GM12878 (cell line): ENCODE measurements around the gene RBM48. TPM values are rescaled to one million over a fixed set of nuclear protein-coding genes. Genes with fewer than 3 reads are reported as not detected.

Experiments used
- ATAC-seq: fragments of 200-7000 bp; cut with Tn5 transposase; 3 replicates; pipeline ENCODE4 v1.9.1; 2020; ENCODE audit warnings: mild to moderate bottlenecking, moderate library complexity
- BruUV-seq: library from RNA; stranded (reverse); fragments of 400-500 nt; replicated peaks from 2 replicates; lab custom pipeline; 2021; lab: Mats Ljungman, UMichigan
- CTCF ChIA-PET: fragments of 300-600 bp; sonication (Branson Sonifier 250); formaldehyde crosslinking; extraction: SDS; loops from one replicate; lab custom pipeline; 2021; ENCODE audit warnings: inconsistent platforms; lab: Yijun Ruan, JAX
- POLR2A ChIA-PET: fragments of 350-600 bp; formaldehyde crosslinking; extraction: SDS; loops from one replicate; lab custom pipeline; 2021; ENCODE audit warnings: inconsistent platforms; lab: Charles Lee
- RAD21 ChIA-PET: fragments of 300-600 bp; sonication (Branson Sonifier 250); formaldehyde crosslinking; loops from one replicate; lab custom pipeline; 2023; ENCODE audit warnings: antibody characterized with exemption; ENCODE audit not compliant: unreplicated experiment; lab: Charles Lee
- SMC1A ChIA-PET: fragments of 300-600 bp; sonication (Branson Sonifier 250); formaldehyde crosslinking; loops from one replicate; lab custom pipeline; 2023; ENCODE audit not compliant: unreplicated experiment, uncharacterized antibody; lab: Charles Lee
- DNase-seq: peaks from one replicate; pipeline ENCODE4 v3.0.0-alpha.2; 2011; ENCODE audit warnings: low read depth, low spot score
- FAIRE-seq: peaks from 3 replicates; lab custom pipeline; 2011; peaks lifted over from hg19 to GRCh38; lab: Jason Lieb, UNC
- H2AFZ ChIP-seq: 2 replicates; pipeline ENCODE4 v1.6.0; 2011; ENCODE audit warnings: low read depth, low read length, control low read depth; ENCODE audit not compliant: control insufficient read depth
- H3K27ac ChIP-seq: 2 replicates; pipeline ENCODE4 v1.5.1; 2011; ENCODE audit warnings: control low read depth; ENCODE audit not compliant: control insufficient read depth, insufficient read depth
- H3K27me3 ChIP-seq, 2 experiments: replicated peaks in 1 of 2; 2 replicates each; pipeline versions ENCODE4 v1.6.0 to v1.6.1; 2011; ENCODE audit warnings: low read length in 1 of 2; ENCODE audit not compliant: control insufficient read depth in 2 of 2, insufficient read depth in 2 of 2
- H3K36me3 ChIP-seq, 2 experiments: 2 replicates each; pipeline ENCODE4 v1.5.1; 2011; ENCODE audit warnings: low read length in 1 of 2; ENCODE audit not compliant: control insufficient read depth in 2 of 2, insufficient read depth in 2 of 2
- H3K4me1 ChIP-seq: 2 replicates; pipeline ENCODE4 v1.6.1; 2011; ENCODE audit warnings: mild to moderate bottlenecking, low read length, moderate library complexity, mixed read lengths; ENCODE audit not compliant: control insufficient read depth, insufficient read depth
- H3K4me2 ChIP-seq: 2 replicates; pipeline ENCODE4 v1.6.0; 2011; ENCODE audit warnings: control low read depth; ENCODE audit not compliant: control insufficient read depth, insufficient read depth
- H3K4me3 ChIP-seq: fragments of 200-600 bp; sonication (generic); 2 replicates; pipeline ENCODE4 v1.5.1; 2016
- H3K79me2 ChIP-seq: 2 replicates; pipeline ENCODE4 v1.6.0; 2011; ENCODE audit warnings: low read length; ENCODE audit not compliant: control insufficient read depth, insufficient read depth
- H3K9ac ChIP-seq: 2 replicates; pipeline ENCODE4 v1.8.0; 2011; ENCODE audit warnings: low read length, control low read depth, mixed read lengths; ENCODE audit not compliant: control insufficient read depth, insufficient read depth
- H3K9me3 ChIP-seq: replicated peaks from 3 replicates; pipeline ENCODE4 v1.5.1; 2011; ENCODE audit warnings: mild to moderate bottlenecking, low read length; ENCODE audit not compliant: control insufficient read depth, insufficient read depth
- H4K20me1 ChIP-seq: 2 replicates; pipeline ENCODE4 v1.6.0; 2011; ENCODE audit not compliant: control insufficient read depth, insufficient read depth
- E2F8 ChIP-seq: fragments of 450-650 bp; IDR thresholded peaks from 2 replicates; pipeline ENCODE4 v1.6.1; 2018; ENCODE audit warnings: mild to moderate bottlenecking, low read depth, moderate library complexity; ENCODE audit not compliant: partially characterized antibody
- KLF5 ChIP-seq: fragments of 450-650 bp; IDR thresholded peaks from 2 replicates; pipeline ENCODE4 v1.6.1; 2014; ENCODE audit warnings: mild to moderate bottlenecking; ENCODE audit not compliant: partially characterized antibody
- NBN ChIP-seq: fragments of 450-650 bp; IDR thresholded peaks from 2 replicates; pipeline ENCODE4 v1.6.1; 2016
- NFIC ChIP-seq: IDR thresholded peaks from 2 replicates; pipeline ENCODE4 v1.6.1; 2012; ENCODE audit warnings: low read depth, mild to moderate bottlenecking, inconsistent platforms, low read length, moderate library complexity
- NFYA ChIP-seq: IDR thresholded peaks from 2 replicates; pipeline ENCODE4 v1.6.1; 2011; ENCODE audit warnings: low read depth, mild to moderate bottlenecking, low read length, improper control_type of control experiment, borderline replicate concordance
- NR2C1 ChIP-seq: fragments of 450-650 bp; IDR thresholded peaks from 2 replicates; pipeline ENCODE4 v1.6.1; 2017; ENCODE audit warnings: antibody characterized with exemption, mild to moderate bottlenecking, moderate library complexity
- NR2C2 ChIP-seq: IDR thresholded peaks from 2 replicates; pipeline ENCODE4 v1.6.1; 2011; ENCODE audit warnings: borderline replicate concordance, low read depth; ENCODE audit not compliant: control insufficient read depth, insufficient read length
- SMARCA5 ChIP-seq: fragments of 450-650 bp; IDR thresholded peaks from 2 replicates; pipeline ENCODE4 v1.6.1; 2017; ENCODE audit warnings: mild to moderate bottlenecking
- SP1 ChIP-seq: IDR thresholded peaks from one replicate; pipeline ENCODE4 v1.6.1; 2011; ENCODE audit warnings: low read depth, low read length
- STAT1 ChIP-seq: fragments of 450-650 bp; conservative IDR thresholded peaks from 2 replicates; pipeline ENCODE4 v1.6.1; 2014; ENCODE audit warnings: antibody characterized with exemption, mild to moderate bottlenecking
- SUPT20H ChIP-seq: IDR thresholded peaks from 2 replicates; pipeline ENCODE4 v1.6.1; 2011; ENCODE audit warnings: low read depth, mild to moderate bottlenecking, low read length, moderate library complexity, borderline replicate concordance; ENCODE audit not compliant: control insufficient read depth
- ZNF24 ChIP-seq: fragments of 450-650 bp; IDR thresholded peaks from 2 replicates; pipeline ENCODE4 v1.6.1; 2017; ENCODE audit warnings: antibody characterized with exemption, mild to moderate bottlenecking
- ZSCAN29 ChIP-seq: fragments of 450-650 bp; IDR thresholded peaks from 2 replicates; pipeline ENCODE4 v1.6.1; 2017; ENCODE audit warnings: mild to moderate bottlenecking, moderate library complexity
- WGBS: methylation state at CpG from one replicate; pipeline ENCODE4 v1.1.6; 2016; ENCODE audit warnings: low lambda C conversion rate; ENCODE audit not compliant: insufficient replicate concordance, insufficient coverage; ENCODE audit errors: missing lambda C conversion rate; 5-methylcytosine and 5-hydroxymethylcytosine counted together
- in situ Hi-C: fragments of 300-500 bp; cut with MboI; formaldehyde crosslinking; loops from 9 replicates; pipeline ENCODE4 v1.14.3; 2018; ENCODE audit warnings: mixed read lengths
- intact Hi-C: fragments of 100-400 bp; cut with micrococcal nuclease; formaldehyde crosslinking; loops from one replicate; pipeline ENCODE4 v1.14.2; 2022; ENCODE audit not compliant: unreplicated experiment
- polyA plus RNA-seq, 11 experiments: library from polyadenylated mRNA; depleted of rRNA in 4 of 11; unstranded in 6 of 11; stranded (reverse) in 5 of 11; fragments of >200 nt; fragmentation: Nextera tagmentation in 4 of 11; fragmentation: Illumina TruSeq in 1 of 11; extraction: Ambion mirVana in 4 of 11; extraction: Trizol in 1 of 11; gene quantifications; 1 replicate in 1 of 11; 2 replicates in 10 of 11; pipeline versions ENCODE4 v1.2.1 to v1.2.3, GENCODE V29; 2011 to 2016; ENCODE audit warnings: inconsistent platforms in 2 of 11, missing spikeins in 2 of 11, low read depth in 1 of 11
- total RNA-seq, 4 experiments: library from RNA; depleted of rRNA in 3 of 4; stranded (reverse); fragments of >200 nt in 3 of 4; fragmentation: Illumina TruSeq in 1 of 4; extraction: Trizol in 1 of 4; gene quantifications; 2 replicates each; pipeline versions ENCODE4 v1.2.1 to v1.2.3, GENCODE V29; 2013 to 2021
- TF ChIP-seq, protein P1 (sequence below): fragments of 450-650 bp; IDR thresholded peaks from 2 replicates; pipeline ENCODE4 v1.6.1; 2017; ENCODE audit warnings: mild to moderate bottlenecking, moderate library complexity
- TF ChIP-seq, protein P2 (sequence below): fragments of 450-650 bp; IDR thresholded peaks from 2 replicates; pipeline ENCODE4 v1.6.1; 2017; ENCODE audit warnings: borderline replicate concordance
- TF ChIP-seq, protein P3 (sequence below): fragments of 450-650 bp; IDR thresholded peaks from 2 replicates; pipeline ENCODE4 v1.6.1; 2016; ENCODE audit warnings: mild to moderate bottlenecking

Gene RBM48
- total and polyA plus RNA-seq, 10 of the 15 experiments (the other 5 are each of a cell fraction or from before 2014, with no cell fraction given): 8.5 to 14.7 (median 11.6) TPM

DNA sequence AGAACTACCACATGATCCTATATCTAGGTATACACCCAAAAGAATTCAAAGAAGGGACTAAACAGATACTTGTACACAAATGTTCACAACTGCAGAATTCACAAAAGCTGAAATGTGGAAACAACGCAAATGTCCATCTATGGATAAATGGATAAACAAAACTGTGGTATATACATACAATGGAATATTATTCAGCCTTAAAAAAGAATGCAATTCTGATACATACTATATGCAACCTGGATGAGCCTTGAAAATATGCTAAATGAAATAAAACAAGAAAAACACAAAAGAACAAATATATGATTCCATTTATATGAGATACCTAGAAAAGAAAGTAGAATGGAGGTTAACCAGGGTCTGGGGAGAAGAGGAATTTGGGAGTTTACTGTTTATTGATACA is 54.4 kb downstream of the RBM48 start:
- Histone ChIP-seq H4K20me1 (no peaks in the 10 kb centered on the region; the same call in 1 of the 2 replicates), H3K4me3 (no peak overlapping the region), H3K79me2 (peaks cover 57% of the 10 kb centered on the region), H3K36me3 (peaks cover 6 to 21% of the 10 kb centered on the region in 2 experiments; a peak in 3 of 4 replicates), H3K27ac (no peak overlapping the region), H3K4me1 (no peaks in the 10 kb centered on the region), H2AFZ (no peak overlapping the region), H3K9me3 (peaks cover 6% of the 10 kb centered on the region), H3K9ac (no peak overlapping the region), H3K4me2 (no peak overlapping the region), H3K27me3 (no peaks in the 10 kb centered on the region)
- DNase-seq: no peak
- WGBS: 100% methylated on average over 1 of the region's 1 CpG
- ChIA-PET CTCF (interaction anchor here (0.6 kb wide), 1 partner anchor 11 kb away, joined by 3 read pairs; no protein-coding TSS in a partner anchor), POLR2A (no interaction called here), RAD21 (no interaction called here), SMC1A (interaction anchor here (1.0 kb wide), 1 partner anchor 27 kb away, joined by 3 read pairs; no protein-coding TSS in a partner anchor)
- no TSS peak for BruUV-seq
- no peak for ATAC-seq
- intact Hi-C loops: no loop called here
- in situ Hi-C loops: no loop called here
- FAIRE-seq: no peak
- TF ChIP-seq, protein P1, sequence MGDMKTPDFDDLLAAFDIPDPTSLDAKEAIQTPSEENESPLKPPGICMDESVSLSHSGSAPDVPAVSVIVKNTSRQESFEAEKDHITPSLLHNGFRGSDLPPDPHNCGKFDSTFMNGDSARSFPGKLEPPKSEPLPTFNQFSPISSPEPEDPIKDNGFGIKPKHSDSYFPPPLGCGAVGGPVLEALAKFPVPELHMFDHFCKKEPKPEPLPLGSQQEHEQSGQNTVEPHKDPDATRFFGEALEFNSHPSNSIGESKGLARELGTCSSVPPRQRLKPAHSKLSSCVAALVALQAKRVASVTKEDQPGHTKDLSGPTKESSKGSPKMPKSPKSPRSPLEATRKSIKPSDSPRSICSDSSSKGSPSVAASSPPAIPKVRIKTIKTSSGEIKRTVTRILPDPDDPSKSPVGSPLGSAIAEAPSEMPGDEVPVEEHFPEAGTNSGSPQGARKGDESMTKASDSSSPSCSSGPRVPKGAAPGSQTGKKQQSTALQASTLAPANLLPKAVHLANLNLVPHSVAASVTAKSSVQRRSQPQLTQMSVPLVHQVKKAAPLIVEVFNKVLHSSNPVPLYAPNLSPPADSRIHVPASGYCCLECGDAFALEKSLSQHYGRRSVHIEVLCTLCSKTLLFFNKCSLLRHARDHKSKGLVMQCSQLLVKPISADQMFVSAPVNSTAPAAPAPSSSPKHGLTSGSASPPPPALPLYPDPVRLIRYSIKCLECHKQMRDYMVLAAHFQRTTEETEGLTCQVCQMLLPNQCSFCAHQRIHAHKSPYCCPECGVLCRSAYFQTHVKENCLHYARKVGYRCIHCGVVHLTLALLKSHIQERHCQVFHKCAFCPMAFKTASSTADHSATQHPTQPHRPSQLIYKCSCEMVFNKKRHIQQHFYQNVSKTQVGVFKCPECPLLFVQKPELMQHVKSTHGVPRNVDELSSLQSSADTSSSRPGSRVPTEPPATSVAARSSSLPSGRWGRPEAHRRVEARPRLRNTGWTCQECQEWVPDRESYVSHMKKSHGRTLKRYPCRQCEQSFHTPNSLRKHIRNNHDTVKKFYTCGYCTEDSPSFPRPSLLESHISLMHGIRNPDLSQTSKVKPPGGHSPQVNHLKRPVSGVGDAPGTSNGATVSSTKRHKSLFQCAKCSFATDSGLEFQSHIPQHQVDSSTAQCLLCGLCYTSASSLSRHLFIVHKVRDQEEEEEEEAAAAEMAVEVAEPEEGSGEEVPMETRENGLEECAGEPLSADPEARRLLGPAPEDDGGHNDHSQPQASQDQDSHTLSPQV: no peak
- TF ChIP-seq NFIC (no peak), SMARCA5 (no peak), SP1 (no peak), NR2C1 (no peak), KLF5 (no peak), ZSCAN29 (no peak), NR2C2 (no peak), ZNF24 (no peak), E2F8 (no peak), SUPT20H (no peak), NBN (no peak), STAT1 (no peak), NFYA (no peak)
- TF ChIP-seq, protein P2, sequence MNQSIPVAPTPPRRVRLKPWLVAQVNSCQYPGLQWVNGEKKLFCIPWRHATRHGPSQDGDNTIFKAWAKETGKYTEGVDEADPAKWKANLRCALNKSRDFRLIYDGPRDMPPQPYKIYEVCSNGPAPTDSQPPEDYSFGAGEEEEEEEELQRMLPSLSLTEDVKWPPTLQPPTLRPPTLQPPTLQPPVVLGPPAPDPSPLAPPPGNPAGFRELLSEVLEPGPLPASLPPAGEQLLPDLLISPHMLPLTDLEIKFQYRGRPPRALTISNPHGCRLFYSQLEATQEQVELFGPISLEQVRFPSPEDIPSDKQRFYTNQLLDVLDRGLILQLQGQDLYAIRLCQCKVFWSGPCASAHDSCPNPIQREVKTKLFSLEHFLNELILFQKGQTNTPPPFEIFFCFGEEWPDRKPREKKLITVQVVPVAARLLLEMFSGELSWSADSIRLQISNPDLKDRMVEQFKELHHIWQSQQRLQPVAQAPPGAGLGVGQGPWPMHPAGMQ: no peak
- TF ChIP-seq, protein P3, sequence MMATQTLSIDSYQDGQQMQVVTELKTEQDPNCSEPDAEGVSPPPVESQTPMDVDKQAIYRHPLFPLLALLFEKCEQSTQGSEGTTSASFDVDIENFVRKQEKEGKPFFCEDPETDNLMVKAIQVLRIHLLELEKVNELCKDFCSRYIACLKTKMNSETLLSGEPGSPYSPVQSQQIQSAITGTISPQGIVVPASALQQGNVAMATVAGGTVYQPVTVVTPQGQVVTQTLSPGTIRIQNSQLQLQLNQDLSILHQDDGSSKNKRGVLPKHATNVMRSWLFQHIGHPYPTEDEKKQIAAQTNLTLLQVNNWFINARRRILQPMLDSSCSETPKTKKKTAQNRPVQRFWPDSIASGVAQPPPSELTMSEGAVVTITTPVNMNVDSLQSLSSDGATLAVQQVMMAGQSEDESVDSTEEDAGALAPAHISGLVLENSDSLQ: no peak
